GM18502 (cell line): Measurements from ENCODE around the gene ANKS4B.
A peak's percentile ranks its signal among the peaks of the same experiment; 100 is the strongest.
"Not testable (repeated sequence)": the region's sequence is repeated elsewhere in the genome, so short reads cannot be mapped to it uniquely, and the experiment has no call there.

Experiments
- ATAC-seq: cut with Tn5 transposase; IDR thresholded peaks from one replicate; pipeline ENCODE4 v1.9.1; 2021; ENCODE audit warnings: mild to moderate bottlenecking; ENCODE audit not compliant: unreplicated experiment, poor library complexity

Gene ANKS4B

DNA sequence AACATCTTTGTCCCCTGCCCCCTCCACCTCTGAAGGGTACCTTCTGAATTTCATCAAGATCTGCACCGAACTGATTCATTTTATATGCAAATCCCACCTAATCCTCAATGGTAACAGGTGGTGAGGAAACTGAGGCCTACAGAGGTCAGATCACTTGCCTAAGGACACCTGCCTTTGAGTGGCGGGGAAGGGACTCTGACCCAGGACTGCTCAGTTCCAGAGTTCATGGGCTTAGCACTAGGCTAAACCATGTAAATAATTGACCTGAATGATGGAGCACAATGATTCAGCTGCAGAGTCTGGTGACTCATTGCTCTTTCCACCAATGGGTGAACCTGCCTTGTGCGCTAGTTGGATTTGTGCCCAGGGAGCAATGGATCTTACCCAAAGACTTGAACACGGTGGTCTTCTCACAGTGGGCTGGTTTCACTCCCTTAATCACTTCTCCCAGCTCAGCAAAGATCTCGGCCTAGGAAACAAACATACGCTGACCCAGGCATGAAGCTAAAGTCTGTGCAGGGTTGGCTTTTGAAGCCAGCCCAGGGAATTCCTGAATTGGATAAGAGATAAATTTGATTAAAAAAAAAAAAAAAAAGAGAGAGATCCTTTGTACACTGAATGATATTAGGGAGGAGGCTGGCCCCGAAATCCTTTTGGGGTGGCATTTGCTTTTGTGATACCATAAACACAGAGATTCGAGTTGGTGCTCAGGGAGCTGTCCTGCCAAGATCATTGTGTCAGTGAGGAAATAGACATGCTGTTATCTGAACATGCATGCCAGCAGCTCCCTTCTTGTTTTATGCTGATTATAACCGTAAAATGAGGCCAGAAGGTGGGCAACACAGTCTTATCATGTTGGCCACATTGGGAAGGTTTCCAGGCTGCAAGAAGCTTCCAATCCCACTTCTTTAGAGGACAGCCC lies 27.6 kb downstream of the ANKS4B start:
- ATAC-seq: no peak

DNA sequence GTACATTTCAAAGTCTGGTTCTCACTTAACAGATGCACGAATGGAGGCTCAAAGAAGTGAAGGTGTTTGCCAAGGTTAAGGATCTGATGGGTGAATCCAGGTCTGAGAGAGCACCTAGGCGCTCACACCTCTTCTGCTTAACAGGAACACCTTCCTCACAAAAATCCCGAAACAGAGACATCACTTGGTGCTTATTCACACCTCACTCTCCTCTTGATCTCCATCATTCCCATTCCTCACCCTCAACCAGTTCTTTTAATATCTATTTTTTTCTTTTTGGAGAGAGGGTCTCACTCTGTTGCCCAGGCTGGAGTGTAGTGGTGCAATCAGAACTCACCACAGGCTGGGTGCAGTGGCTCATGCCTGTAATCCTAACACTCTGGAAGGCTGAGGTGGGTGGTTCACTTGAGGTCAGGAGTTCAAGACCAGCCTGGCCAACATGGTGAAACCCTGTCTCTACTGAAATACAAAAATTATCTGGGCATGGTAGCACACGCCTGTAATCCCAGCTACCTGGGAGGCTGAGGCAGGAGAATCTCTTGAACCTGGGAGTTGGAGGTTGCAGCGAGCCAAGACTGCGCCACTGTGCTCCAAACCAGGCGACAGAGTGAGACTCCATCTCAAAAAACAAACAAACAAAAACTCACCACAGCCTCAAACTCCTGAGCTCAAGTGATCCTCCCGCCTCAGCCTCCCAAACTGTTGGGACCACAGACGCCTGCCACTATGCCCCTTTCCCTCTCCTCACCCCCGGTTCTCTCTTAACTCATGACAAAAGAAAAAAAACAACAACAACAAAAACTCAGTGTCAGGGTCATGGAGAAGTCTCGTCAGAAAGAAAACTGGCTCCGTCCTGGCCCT lies 29.5 kb downstream of the ANKS4B start:
- ATAC-seq: no peak

DNA sequence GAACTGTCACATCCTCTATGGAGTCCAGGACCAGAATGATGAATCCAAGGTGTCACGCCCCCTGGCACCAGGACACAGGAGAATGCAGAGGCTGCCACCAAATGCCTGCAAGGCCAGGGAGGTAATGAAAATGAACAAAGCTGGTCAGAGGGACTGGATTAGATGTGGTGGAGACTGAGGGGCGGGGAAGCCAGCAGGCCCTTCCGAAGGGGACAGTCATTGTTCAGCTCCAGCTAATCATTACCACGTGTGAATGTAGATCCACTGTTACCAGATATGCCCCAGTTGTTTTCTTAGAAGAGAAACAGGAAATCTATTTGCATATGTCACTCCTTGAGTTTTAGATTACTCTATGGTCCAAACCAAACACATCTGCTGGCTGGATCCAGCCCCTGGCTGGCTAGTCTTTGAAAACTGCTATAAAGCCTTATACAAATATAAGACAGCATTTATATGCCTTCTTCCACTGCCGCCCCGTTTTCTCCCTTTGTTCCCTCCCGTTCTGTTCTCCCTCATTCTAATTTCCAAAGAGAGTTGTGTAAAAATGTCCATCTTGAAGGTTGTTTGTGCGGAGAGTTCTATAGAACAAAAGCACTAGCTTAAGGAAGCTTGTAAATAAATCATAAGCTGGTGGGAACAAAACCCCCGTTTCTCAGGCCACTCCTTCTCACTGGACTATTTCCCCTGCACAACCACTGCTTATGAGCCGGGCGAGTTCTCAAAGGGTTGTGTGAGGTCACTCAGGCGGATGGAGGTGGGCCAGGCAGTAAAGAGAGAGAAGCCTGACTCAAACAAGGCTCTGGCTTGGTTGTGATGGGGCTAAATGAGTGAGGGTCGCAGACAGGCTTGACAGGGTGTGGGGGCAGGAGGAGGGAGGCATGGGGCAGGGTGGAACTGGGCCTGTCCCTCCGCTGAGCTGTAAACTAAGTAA lies 30.4 kb downstream of the ANKS4B start:
- ATAC-seq: peak; percentile 84

DNA sequence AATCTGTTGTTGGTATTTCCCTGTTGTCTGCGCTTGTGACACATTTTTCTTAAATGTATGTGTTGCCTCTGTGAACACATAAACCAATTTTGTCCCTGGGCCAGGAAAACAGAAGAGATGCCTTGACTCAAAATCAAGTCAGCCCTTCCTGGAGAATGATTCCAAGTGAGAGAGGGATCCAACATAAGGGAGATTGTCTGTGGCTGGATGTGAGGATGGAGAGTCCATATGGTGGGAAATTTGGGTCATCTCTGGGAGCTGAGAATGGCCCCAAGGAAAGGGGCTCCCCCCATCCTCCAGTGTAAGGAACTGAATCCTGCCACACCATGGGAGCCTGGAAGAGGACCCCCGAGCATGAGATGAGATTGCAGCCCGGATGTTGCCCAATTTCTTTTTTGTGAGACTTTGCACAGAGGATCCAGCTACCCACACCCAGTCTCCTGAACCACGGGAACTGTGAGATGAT lies 31.1 kb downstream of the ANKS4B start:
- no peak for ATAC-seq

DNA sequence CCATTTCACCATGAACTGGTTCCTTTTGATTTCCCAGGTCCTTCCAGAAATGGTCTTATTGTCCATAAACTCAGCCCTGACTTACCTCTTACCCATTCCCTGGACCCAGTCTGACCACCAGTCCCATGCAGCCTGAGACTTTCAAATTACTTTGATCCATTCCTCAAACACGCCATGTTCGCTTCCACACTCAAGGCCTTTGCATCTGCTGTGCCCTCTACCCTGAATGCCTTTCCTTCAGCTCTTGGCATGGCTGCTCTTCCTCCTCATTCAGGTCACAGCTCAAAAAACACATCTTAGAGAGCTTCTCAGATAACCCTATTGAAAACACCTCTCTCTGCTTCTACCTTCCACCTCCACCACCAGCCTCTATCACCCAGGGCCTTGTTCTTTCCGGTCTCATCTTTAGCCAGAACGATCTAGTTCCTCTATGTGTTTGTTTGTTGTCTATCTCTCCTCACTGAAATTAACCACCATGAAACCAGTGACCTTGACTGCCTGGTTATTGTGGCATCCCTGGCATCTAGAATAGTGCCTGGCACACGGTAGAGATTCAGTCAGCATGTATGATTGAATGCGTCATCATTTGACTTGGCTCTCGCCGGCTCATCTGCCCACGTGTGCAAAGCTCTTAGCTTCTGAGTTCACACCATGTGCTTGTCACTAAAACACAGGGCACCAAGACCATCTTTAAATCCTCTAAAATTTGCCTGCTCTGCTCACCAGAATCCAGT lies 31.8 kb downstream of the ANKS4B start:
- no peak for ATAC-seq

DNA sequence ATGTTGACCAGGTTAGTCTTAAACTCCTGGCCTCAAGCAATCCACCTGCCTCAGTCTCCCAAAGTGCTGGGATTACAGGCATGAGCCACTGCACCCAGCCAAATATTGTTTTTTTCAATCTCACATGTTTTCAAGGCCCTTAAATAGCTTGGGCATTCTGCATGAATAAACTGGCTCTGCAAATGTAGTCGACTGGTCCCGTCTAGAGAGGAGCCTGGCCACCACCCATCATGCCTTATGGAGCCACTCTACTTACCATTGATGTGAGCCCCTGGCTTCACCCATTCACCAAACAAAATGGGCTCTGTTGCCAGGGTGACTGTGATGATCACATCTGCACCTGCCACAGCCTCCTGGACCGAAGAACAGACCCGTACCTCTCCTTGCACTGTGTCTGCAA lies 33.8 kb downstream of the ANKS4B start:
- ATAC-seq: no peak

DNA sequence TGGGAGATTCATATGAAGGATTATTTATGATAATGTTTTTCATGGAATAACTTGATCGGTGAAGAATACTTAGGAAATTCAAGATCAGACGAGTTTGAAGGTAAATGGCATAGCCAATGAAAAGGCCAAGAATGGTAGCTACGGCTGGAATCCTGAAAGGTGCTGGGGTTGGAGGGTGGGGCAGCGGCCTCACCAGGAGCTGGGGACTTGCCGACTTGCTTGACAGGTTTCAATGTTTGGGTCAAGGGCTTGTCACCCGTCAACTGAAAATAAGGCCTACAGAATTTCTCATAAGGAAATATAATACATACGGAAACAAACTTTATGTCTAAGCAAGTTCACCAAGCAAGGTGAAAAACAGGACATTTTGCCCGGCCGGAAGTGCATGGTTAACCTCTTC lies 34.7 kb downstream of the ANKS4B start:
- no peak for ATAC-seq

DNA sequence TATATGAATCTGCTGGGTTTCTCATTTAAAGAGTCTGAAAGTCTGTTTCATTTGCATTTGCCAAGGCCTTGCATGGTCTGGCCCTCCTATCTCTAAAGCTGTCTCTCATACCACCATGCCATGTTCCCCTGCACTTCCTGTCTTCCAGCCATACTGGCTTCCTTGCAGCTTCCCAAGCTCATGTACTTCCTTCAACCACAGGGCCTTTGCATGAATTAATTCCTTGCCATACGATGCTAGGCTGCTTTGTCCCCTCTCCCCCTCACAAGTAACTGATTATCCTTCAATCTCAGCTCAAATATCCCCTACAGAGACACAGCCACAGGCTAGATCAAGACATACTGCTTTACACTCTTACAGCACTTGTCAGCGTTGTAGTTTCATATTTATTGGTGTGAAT lies 38.8 kb downstream of the ANKS4B start:
- no peak for ATAC-seq

DNA sequence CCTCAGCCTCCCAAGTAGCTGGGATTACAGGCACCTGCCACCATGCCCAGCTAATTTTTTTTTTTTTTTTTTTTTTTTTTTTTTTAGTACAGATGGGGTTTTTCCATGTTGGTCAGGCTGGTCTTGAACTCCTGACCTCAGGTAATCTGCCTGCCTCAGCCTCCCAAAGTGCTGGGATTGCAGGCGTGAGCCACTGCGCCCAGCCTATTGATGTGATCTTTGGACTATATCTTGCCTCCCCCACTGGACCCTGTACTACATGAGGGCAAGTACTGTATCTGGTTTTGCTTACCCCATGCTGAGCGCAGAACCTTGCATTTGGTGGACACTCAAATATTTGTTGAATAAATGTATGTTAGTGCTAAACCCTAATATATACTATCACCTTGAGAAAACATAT lies 39.3 kb downstream of the ANKS4B start:
- ATAC-seq: not testable (repeated sequence)

DNA sequence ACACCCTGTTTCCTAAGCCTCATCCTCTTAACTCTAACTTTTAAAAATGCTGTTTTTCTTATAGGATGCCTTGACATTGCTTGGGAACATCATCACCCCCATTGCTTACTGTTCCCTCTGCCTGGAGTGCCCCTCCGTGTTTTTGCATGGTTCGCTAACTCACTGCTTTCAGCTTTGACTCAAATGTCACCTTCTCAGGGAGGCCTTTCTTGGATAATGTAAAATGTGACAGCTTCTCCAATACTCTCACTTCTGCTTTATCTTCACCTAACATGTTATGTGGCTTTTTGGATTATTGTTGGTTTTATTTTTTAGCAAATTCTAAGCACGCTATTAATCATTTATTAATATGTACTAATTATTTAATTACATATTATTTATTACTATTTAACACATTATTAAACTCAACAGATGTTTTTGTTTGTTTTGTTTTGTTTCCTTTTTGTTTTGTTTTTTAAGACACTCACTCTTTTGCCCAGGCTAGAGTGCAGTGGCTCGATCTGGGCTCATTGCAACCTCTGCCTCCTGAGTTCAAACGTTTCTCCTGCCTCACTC lies 40.8 kb downstream of the ANKS4B start:
- ATAC-seq: peak; percentile 66

DNA sequence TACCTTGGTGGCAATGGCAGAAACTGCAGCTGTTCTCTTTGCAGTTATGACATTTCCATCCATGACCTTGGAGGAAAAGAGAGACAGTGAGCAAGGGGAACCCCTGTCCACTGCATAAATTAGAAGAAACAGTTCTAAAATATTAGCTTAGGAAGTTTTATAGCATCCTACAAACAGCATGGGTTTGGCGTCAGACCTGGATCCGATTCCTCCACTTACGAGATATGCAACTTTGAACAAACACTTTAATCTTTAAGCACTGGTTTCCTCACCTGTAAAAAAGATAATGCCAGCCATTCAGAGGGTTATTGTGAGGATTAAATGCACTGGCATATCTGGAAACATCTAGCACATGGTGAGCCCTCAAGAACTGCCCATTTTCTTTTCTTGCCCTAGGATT lies 42.0 kb downstream of the ANKS4B start:
- ATAC-seq: no peak

DNA sequence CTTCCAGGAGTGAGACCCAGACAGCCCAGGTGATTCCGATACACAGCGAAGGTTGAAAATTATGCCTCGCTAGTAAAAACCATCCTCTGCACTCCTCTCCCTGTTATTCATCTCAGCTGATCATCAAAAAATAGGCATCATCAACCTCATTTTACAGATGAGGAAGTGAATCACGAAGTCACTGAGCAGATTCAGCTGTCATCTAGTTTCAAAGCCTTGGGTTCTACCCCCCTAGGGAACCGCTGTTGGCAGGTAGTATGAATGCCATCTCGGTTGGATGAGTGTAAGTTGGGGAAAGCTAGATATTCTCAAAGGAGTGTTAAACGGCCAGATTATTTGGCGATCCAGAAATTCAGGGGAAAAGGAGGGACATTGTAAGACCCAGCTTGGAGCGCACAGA lies 42.6 kb downstream of the ANKS4B start:
- no peak for ATAC-seq

DNA sequence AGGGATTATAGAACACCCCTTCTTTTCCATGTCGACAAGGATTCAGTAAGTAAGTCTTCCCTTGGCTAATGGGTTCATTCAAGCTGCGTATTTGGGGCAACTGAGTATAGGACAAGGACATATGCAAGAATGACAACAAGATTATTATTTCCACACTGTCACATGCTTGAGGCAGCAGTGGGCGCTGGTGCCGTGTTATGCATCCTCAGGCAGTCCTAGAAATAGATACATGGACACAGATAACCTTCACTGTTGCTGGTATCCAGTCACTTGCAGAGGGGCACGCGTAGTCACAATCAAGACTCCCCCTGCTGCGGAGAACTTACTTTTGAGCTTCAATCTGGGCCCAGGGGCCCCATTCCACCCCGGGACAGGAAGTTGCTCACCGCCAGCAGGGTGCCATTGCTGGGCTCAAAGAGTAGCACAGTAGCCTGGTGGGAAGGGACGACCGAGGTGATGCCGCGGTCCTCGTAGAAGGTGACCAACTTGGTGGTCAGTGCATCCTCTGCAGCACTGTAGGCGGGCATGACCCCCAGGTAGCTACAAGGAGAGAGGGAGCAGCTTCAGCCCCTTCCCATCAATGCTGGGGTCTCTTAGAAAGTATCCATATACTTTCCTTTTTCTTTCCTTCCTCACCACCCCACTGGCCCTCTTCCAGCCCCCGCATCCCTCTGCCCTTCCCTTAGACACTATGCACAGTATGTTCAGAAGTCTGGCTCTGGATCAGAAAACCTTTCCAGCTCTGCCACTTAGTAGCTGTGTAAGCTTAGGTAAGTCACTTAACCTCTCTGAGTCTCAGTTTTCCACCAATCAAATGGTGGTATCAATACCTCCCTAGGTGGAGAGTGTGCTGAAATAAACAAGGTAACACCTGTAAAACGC lies 43.8 kb downstream of the ANKS4B start:
- no peak for ATAC-seq

DNA sequence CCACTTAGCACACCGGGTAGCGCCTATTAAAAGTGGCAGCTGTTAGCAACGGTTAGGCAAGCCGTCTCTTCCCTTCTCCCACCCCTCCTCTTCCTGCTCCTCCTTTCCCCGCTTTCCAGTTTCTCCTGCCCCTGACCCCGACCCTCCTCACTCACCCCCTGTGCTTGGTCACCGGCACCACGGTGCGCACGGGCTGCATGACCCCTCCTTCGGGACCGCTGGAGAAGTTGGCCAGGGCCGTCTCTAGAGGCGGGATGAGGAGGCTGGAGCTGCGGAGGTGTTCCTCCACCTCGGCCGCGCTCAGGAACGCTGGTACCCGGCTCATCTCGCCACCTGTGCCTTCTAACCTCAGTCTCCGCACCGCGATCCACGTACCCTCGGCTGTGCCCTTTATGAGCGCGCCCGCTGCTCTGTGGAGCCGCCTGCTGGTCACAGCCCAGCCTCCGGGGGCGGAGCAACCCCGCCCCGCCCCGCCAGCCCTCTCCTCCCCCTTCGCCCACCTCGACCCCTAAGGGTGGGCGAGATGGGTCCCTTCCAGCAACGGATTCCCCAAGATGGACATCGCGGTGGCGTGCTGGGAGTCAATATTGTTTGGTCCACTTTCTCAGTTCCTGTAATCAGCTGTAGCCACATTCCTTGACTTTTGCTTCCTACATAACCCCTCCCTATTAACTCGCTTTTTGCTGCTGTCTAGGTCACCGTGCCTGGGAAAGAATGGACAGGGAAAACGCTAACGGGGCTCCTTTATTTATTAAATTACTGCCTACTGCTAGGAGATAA lies 44.6 kb downstream of the ANKS4B start, which contains the start of gene CRYM:
CRYM (minus strand) TSS at position 364 of the 780 bp plus-strand sequence; CDS start at position 325, 39 bp downstream.
- no peak for ATAC-seq

DNA sequence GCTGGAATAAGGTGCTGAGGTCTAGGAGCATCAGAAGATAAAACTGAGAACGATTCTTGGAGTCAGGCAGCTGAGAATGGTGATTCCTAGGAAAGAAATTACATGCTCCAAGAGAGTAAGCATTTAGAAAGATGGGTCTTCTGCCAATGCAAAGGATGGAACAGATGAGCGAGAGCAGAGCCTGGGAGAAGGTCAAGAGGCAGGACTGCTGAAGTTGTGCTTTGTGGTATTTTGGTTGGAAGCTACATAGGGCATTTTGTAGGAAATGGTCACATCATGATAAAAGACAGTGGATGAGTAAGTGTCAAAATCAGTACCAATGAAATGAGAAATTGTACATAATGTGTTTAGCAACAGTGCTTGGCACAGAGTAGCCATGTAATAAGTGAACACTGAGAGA lies 46.0 kb downstream of the ANKS4B start:
- no peak for ATAC-seq

DNA sequence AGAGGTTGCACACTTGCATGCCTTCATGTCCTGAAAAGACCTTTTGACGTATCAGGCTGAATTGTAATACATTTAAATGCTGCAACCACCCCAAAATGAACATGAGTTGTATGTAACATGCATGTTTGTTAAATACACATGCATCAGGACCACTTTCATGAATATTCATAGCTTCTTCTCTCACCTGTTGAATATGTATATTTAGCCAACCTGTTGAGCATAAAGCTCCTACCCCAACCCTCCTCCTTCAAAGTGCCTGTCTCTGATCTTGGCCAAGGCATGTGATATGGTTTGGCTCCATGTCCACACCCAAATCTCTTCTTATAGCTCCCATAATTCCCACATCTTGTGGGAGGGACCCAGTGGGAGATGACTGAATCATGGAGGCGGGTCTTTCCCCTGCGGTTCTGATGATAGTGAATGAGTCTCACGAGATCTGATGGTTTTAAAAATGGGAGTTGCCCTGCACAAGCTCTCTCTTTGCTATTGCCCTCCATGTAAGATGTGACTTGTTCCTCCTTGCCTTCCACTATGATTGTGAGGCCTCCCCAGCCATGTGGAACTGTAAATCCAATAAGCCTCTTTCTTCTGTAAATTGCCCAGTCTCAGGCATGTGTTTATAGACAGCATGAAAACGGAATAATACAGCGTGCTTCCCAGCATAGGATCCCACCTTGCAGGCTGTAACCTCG lies 48.3 kb downstream of the ANKS4B start:
- ATAC-seq: no peak
